ENCODE measurements around the gene MRC2. TPM values are rescaled to one million over a fixed set of nuclear protein-coding genes. Genes with fewer than 3 reads are reported as not detected.

The MRC2 gene
- total RNA-seq, 2 experiments from 2014 or later = 8.1 to 9.0 TPM

- ChIA-PET CTCF (interaction anchor here (1.0 kb wide), 1 partner anchor 59 kb away, joined by 3 read pairs; no protein-coding TSS in a partner anchor), POLR2A (interaction anchor here (1.2 kb wide), 1 partner anchor 14 kb away, joined by 4 read pairs; no protein-coding TSS in a partner anchor)
- intact Hi-C loops (cut with micrococcal nuclease) = loop anchor here (5.0 to 10.0 kb wide), 2 partner anchors 65 to 247 kb away; partner anchors contain the start of gene TANC2
- DNase-seq (no peak), ATAC-seq (no peak)
- TF ChIP-seq CTCF (IDR thresholded peaks at IDR 0.05) = no peak
- H3K4me1 Mint-ChIP-seq (ENCODE audit: low read depth) = peaks cover 35% of the 10 kb centered on the region
- no peaks in the 10 kb centered on the region for H3K36me3 Mint-ChIP-seq (ENCODE audit: low read depth)
- peaks cover 19% of the 10 kb centered on the region for H3K27me3 Mint-ChIP-seq
- H3K4me3 Mint-ChIP-seq = no peak overlapping the region
- H3K27ac Mint-ChIP-seq = no peak overlapping the region
- no peaks in the 10 kb centered on the region for H3K9me3 Mint-ChIP-seq
Observed at GRCh38 chr17:62720126-62720850, 92.8 kb downstream of the MRC2 start.

GRCh38 chr17:62722625-62723024 is 95.2 kb downstream of the MRC2 start:
- Mint-ChIP-seq H3K4me1 (ENCODE audit: low read depth) (peaks cover 39% of the 10 kb centered on the region), H3K27me3 (peaks cover 33% of the 10 kb centered on the region), H3K27ac (no peak overlapping the region), H3K9me3 (no peaks in the 10 kb centered on the region), H3K36me3 (ENCODE audit: low read depth) (no peaks in the 10 kb centered on the region), H3K4me3 (no peak overlapping the region)
- DNase-seq (no peak), ATAC-seq (no peak)
- no peak for TF ChIP-seq CTCF (IDR thresholded peaks at IDR 0.05)
- POLR2A ChIA-PET = interaction anchor here (0.6 to 0.8 kb wide), 2 partner anchors 8 to 965 kb away, joined by 3 to 4 read pairs; no protein-coding TSS in a partner anchor
- CTCF ChIA-PET = interaction anchor here (1.2 kb wide), 1 partner anchor 684 kb away, joined by 3 read pairs; no protein-coding TSS in a partner anchor
- intact Hi-C loops (cut with micrococcal nuclease) = loop anchor here (5.0 to 10.0 kb wide), 2 partner anchors 68 to 245 kb away; partner anchors contain the start of gene TANC2

GRCh38 chr17:62723842-62724241 is 96.4 kb downstream of the MRC2 start:
- intact Hi-C loops (cut with micrococcal nuclease) = loop anchor here (5.0 to 10.0 kb wide), 2 partner anchors 69 to 243 kb away; partner anchors contain the start of gene TANC2
- Mint-ChIP-seq H3K4me1 (ENCODE audit: low read depth) (peaks cover 34% of the 10 kb centered on the region), H3K36me3 (ENCODE audit: low read depth) (no peaks in the 10 kb centered on the region), H3K4me3 (no peak overlapping the region), H3K9me3 (no peaks in the 10 kb centered on the region), H3K27me3 (peaks cover 43% of the 10 kb centered on the region), H3K27ac (no peak overlapping the region)
- TF ChIP-seq CTCF (IDR thresholded peaks at IDR 0.05) = no peak
- ChIA-PET POLR2A (interaction anchor here (0.8 to 1.3 kb wide), 3 partner anchors 13 to 70 kb away, joined by 3 to 5 read pairs (median 4); no protein-coding TSS in a partner anchor), CTCF (interaction anchor here (1.0 to 2.1 kb wide), 5 partner anchors 9 to 244 kb away, joined by 3 to 7 read pairs (median 3); no protein-coding TSS in a partner anchor)
- DNase-seq = no peak
- no peak for ATAC-seq

GRCh38 chr17:62724398-62725146 is 97.1 kb downstream of the MRC2 start:
- Mint-ChIP-seq H3K4me1 (ENCODE audit: low read depth) (peaks cover 29% of the 10 kb centered on the region), H3K9me3 (no peaks in the 10 kb centered on the region), H3K27ac (peak overlapping the region; percentile 47), H3K4me3 (peak overlapping the region; percentile 6), H3K27me3 (peaks cover 41% of the 10 kb centered on the region), H3K36me3 (ENCODE audit: low read depth) (no peaks in the 10 kb centered on the region)
- ATAC-seq = peak; percentile 96
- TF ChIP-seq CTCF (IDR thresholded peaks at IDR 0.05) = no peak
- ChIA-PET POLR2A (interaction anchor here (0.8 to 1.3 kb wide), 5 partner anchors 13 to 241 kb away, joined by 3 to 5 read pairs (median 4); partner anchors contain the start of gene TANC2), CTCF (interaction anchor here (0.6 to 2.1 kb wide), 7 partner anchors 8 to 405 kb away, joined by 3 to 7 read pairs (median 3); no protein-coding TSS in a partner anchor)
- intact Hi-C loops (cut with micrococcal nuclease) = loop anchor here (5.0 to 10.0 kb wide), 2 partner anchors 70 to 243 kb away; partner anchors contain the start of gene TANC2
- DNase-seq = peak; percentile 95
